BE2C (cell line): ENCODE results near the gene PISD.

Source experiments
- DNase-seq: peaks from one replicate; pipeline ENCODE4 v3.0.0-alpha.2; 2020
- H3K27me3 ChIP-seq: fragments of 250-450 bp; sonication (Bioruptor Pico); 2 replicates; pipeline ENCODE4 v1.5.1; 2020; ENCODE audit warnings: mild to moderate bottlenecking
- H3K36me3 ChIP-seq: fragments of 250-450 bp; sonication (Bioruptor Pico); 2 replicates; pipeline ENCODE4 v1.5.1; 2020; ENCODE audit warnings: mild to moderate bottlenecking
- H3K4me1 ChIP-seq: fragments of 250-450 bp; sonication (Bioruptor Pico); 2 replicates; pipeline ENCODE4 v1.5.1; 2020
- H3K4me3 ChIP-seq: 2 replicates; pipeline ENCODE4 v1.5.1; 2011; ENCODE audit warnings: low read depth, low read length
- H3K9me3 ChIP-seq: fragments of 250-450 bp; sonication (Bioruptor Pico); 2 replicates; pipeline ENCODE4 v1.5.1; 2020
- CTCF ChIP-seq: IDR thresholded peaks from 2 replicates; pipeline ENCODE4 v1.5.1; 2012; ENCODE audit warnings: mild to moderate bottlenecking, low read depth, low read length

The PISD gene

GRCh38 chr22:31647523-31648320 lies 14.3 kb downstream of the PISD start:
- DNase-seq: no peak
- H3K4me1 ChIP-seq: no peaks in the 10 kb centered on the region
- H3K27me3 ChIP-seq: no peaks in the 10 kb centered on the region
- no peak overlapping the region for H3K4me3 ChIP-seq
- no peak for TF ChIP-seq CTCF
- peaks cover 19% of the 10 kb centered on the region for H3K36me3 ChIP-seq
- no peaks in the 10 kb centered on the region for H3K9me3 ChIP-seq

DNA sequence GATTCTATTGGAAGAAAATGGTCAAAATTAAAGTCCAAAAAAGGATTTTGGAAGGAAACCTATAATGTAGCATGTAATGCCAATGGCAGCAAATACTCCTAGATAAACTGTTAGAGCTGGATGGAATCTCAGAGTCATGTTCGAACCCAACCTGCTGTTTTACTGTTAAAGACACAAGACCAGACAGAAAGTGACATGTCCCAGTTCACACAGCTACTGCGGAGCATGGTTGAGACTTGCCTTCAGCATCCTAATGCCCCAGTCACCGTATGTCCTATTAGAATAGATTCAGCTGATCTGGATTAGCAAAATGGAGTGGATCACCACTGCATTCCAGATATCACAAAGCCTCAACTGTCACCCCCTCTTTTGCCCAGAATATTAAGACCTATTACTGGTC lies 14.9 kb downstream of the PISD start:
- peaks cover 19% of the 10 kb centered on the region for H3K36me3 ChIP-seq
- no peak overlapping the region for H3K4me3 ChIP-seq
- H3K9me3 ChIP-seq: no peaks in the 10 kb centered on the region
- TF ChIP-seq CTCF: no peak
- DNase-seq: no peak
- no peaks in the 10 kb centered on the region for H3K27me3 ChIP-seq
- no peaks in the 10 kb centered on the region for H3K4me1 ChIP-seq

DNA sequence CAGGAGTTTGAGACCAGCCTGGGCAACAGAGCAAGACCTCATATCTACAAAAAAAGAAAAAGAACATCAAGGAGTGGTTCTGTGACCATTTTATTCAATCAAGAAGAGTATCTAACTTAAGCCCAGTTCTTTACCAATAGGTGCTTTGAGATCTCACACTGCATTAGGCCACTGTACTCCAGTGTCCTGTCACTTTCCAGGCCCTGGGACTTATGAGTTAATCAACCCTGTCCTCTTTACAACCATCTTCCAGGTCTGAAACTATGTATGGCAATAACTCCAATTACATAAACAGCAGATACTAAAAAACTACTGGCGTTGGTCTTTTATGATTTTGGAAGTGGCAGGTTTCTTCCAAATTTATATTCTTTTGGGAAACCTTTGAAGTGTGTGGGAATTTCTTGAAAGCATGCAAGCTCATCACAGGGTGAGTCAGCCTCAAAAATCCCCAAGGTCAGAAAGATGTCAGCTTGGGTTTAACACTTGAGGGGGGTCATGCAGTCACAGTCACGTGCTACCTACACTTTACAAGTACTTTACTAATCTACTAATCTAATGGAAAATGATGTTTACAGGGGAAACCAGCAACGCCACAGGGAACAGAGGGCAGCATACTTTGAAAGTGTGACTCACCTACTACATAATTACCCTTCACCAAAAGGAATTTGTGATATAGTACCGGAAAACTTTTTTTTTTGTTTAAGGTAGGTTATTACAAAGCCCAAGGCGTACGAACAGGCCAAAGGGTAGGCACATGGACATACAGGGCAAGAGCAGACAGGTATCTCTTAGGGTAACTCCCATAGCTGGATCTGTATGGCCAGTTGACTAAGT lies 15.6 kb downstream of the PISD start:
- DNase-seq: no peak
- TF ChIP-seq CTCF: no peak
- no peaks in the 10 kb centered on the region for H3K4me1 ChIP-seq

DNA sequence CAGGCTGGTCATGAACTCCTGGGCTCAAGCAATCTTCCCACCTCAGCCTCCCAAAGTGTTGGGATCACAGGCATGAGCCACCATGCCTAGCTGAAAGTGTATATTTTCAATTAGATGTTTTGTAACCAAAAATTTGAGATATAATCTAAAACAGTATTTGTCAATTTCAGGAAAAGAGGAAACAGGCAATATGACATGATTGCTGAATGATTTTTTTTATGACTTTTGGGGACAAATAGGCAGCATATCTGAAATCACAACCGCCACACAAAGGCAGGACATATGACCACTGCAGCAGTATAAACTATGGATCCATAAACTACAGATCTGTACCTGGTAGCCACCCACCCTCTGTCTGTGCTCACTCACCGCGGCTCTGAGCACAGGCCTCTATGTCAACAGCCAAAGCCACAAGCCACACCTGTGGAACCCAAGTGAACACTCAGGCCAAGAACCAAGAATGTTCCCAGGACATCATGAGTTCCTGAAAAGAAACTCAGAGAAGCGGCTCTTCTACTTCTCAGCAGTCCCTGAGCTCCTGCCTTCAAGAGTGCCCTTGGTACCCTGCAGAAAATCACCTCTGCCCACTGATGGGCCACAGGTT lies 22.5 kb downstream of the PISD start:
- Histone ChIP-seq H3K9me3 (no peaks in the 10 kb centered on the region), H3K4me3 (no peak overlapping the region), H3K27me3 (no peaks in the 10 kb centered on the region), H3K4me1 (no peaks in the 10 kb centered on the region), H3K36me3 (0 out of 2 replicates have a peak, but pooled peaks cover 1% of the 10 kb centered on the region)
- DNase-seq: no peak
- TF ChIP-seq CTCF: no peak

More for the DNA sequence above, 15.6 kb downstream of the PISD start:
- H3K27me3 ChIP-seq: no peaks in the 10 kb centered on the region
- H3K9me3 ChIP-seq: no peaks in the 10 kb centered on the region
- H3K36me3 ChIP-seq: peaks cover 19% of the 10 kb centered on the region
- H3K4me3 ChIP-seq: no peak overlapping the region

- no peaks in the 10 kb centered on the region; the same call in none of the 2 replicates for H3K4me1 ChIP-seq
- no peaks in the 10 kb centered on the region for H3K9me3 ChIP-seq
- H3K4me3 ChIP-seq: no peak overlapping the region
- H3K27me3 ChIP-seq: no peaks in the 10 kb centered on the region
- TF ChIP-seq CTCF: no peak
- H3K36me3 ChIP-seq: no peaks in the 10 kb centered on the region
- no peak for DNase-seq
Measured at GRCh38 chr22:31637891-31638618, 24.0 kb downstream of the PISD start.
